PC-3 (cell line): Measurements from ENCODE around the gene CRIP2. TPM values are rescaled to one million over a fixed set of nuclear protein-coding genes. Genes with fewer than 3 reads are reported as not detected.

ENCODE experiments used
- ATAC-seq: fragments of 200-7000 bp; cut with Tn5 transposase; 2 replicates; pipeline ENCODE4 v1.9.1; 2020; ENCODE audit warnings: mild to moderate bottlenecking, moderate library complexity
- BruUV-seq: library from RNA; stranded (reverse); fragments of 400-500 nt; replicated peaks from 2 replicates; lab custom pipeline; 2021; lab: Mats Ljungman, UMichigan
- CTCF ChIA-PET: fragments of 300-600 bp; sonication (Branson Sonifier 250); formaldehyde crosslinking; loops from one replicate; lab custom pipeline; 2022; ENCODE audit warnings: antibody characterized with exemption; lab: Charles Lee
- POLR2A ChIA-PET: fragments of 300-600 bp; sonication (Branson Sonifier 250); formaldehyde crosslinking; loops from one replicate; lab custom pipeline; 2022; ENCODE audit warnings: antibody characterized with exemption; ENCODE audit not compliant: unreplicated experiment; lab: Charles Lee
- DNase-seq: peaks from one replicate; pipeline ENCODE4 v3.0.0-alpha.2; 2015
- H2AFZ ChIP-seq: fragments of 300-600 bp; sonication (generic); 2 replicates; pipeline ENCODE4 v1.6.0; 2016; ENCODE audit warnings: antibody characterized with exemption, low read length
- H3F3A ChIP-seq: fragments of 300-600 bp; sonication (generic); one replicate; pipeline ENCODE4 v1.6.0; 2017; ENCODE audit warnings: antibody characterized with exemption, low read length, control low read depth, mild to moderate bottlenecking; ENCODE audit not compliant: unreplicated experiment
- H3K27ac ChIP-seq: fragments of 300-600 bp; sonication (generic); 2 replicates; pipeline ENCODE4 v1.5.1; 2016; ENCODE audit warnings: mild to moderate bottlenecking, low read length
- H3K27me3 ChIP-seq: fragments of 300-600 bp; sonication (generic); 2 replicates; pipeline ENCODE4 v1.6.1; 2016; ENCODE audit warnings: low read length, mixed read lengths
- H3K36me3 ChIP-seq: fragments of 300-600 bp; sonication (generic); 2 replicates; pipeline ENCODE4 v1.6.1; 2016; ENCODE audit warnings: low read depth, mixed run types, low read length, mixed read lengths
- H3K4me1 ChIP-seq: fragments of 300-600 bp; sonication (generic); 2 replicates; pipeline ENCODE4 v1.5.1; 2016; ENCODE audit warnings: low read length; ENCODE audit not compliant: insufficient read depth
- H3K4me2 ChIP-seq: fragments of 300-600 bp; sonication (generic); 2 replicates; pipeline ENCODE4 v1.6.0; 2016; ENCODE audit warnings: low read length
- H3K4me3 ChIP-seq: fragments of 300-600 bp; sonication (generic); 2 replicates; pipeline ENCODE4 v1.5.1; 2016; ENCODE audit warnings: mild to moderate bottlenecking, low read length, mixed read lengths
- H3K79me2 ChIP-seq: fragments of 300-600 bp; sonication (generic); 2 replicates; pipeline ENCODE4 v1.6.1; 2017; ENCODE audit warnings: low read length, mixed read lengths
- H3K9ac ChIP-seq: fragments of 300-600 bp; sonication (generic); 2 replicates; pipeline ENCODE4 v1.6.0; 2016; ENCODE audit warnings: mild to moderate bottlenecking, low read length
- H3K9me2 ChIP-seq: fragments of 300-600 bp; sonication (generic); replicated peaks from 2 replicates; pipeline ENCODE4 v1.6.1; 2016; ENCODE audit warnings: mixed run types, low read length, mixed read lengths
- H3K9me3 ChIP-seq: fragments of 300-600 bp; sonication (generic); 2 replicates; pipeline ENCODE4 v1.6.1; 2016; ENCODE audit warnings: low read length, mixed read lengths
- H4K20me1 ChIP-seq: fragments of 300-600 bp; sonication (generic); 2 replicates; pipeline ENCODE4 v1.6.1; 2016; ENCODE audit warnings: low read length, mixed read lengths
- EZH2phosphoT487 ChIP-seq: fragments of 300-600 bp; sonication (generic); IDR thresholded peaks from 2 replicates; pipeline ENCODE4 v1.6.1; 2018; ENCODE audit warnings: mild to moderate bottlenecking, antibody characterized with exemption, low read length, borderline replicate concordance
- intact Hi-C: fragments of 100-400 bp; cut with micrococcal nuclease; formaldehyde crosslinking; loops from 2 replicates; pipeline ENCODE4 v1.9.0; 2023
- total RNA-seq: library from RNA; depleted of rRNA; stranded (reverse); fragments of >200 nt; gene quantifications from 2 replicates; pipeline ENCODE4 v1.2.3, GENCODE V29; 2014
- TF ChIP-seq, protein P1 (sequence below): fragments of 300-600 bp; sonication (generic); conservative IDR thresholded peaks from 2 replicates; pipeline ENCODE4 v1.5.1; 2017; ENCODE audit warnings: antibody characterized with exemption, low read depth, mild to moderate bottlenecking, low read length

Gene CRIP2
- total RNA-seq, 1 experiment from 2014 or later = 100 TPM

DNA sequence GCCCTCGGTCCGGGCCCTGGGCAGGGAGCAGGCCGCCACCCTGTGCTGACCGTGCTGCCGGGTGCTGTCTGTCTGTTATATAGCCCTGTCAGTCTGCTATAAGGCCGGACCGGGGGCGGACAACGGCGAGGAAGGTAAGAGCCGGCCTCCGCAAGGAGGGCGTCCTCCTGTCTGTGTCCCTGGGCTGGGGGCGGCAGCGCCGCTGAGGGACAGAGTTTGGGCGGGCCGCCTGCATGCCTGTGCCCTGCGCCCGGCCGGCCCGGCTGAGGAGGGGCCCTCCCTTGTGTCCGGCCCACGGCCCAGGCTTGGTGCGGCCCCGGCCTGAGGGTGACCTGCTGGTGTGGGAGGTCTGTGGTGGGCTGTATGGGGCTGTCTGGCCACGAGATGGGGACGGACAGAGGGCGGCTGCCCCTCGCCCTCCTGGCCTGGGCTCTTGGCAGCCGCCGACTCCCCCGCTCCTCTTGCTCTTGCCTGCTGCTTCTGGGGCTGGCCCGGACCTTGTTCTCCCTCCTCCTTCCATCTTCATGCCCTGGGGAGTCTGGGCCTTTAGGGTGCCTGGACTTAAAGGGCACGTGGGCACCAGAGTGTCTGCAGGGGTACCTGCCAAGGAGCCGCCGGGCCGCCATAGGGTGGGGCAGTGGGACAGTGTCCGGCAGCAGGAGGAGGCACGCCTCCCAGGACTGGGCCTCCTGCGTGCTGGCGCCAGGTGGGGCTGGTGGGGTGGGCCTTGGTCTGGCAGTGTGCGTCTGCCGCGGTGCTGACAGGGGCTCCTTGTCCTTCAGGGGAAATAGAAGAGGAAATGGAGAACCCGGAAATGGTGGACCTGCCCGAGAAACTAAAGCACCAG is 25.1 kb upstream of the CRIP2 start:
- TF ChIP-seq, protein P1, sequence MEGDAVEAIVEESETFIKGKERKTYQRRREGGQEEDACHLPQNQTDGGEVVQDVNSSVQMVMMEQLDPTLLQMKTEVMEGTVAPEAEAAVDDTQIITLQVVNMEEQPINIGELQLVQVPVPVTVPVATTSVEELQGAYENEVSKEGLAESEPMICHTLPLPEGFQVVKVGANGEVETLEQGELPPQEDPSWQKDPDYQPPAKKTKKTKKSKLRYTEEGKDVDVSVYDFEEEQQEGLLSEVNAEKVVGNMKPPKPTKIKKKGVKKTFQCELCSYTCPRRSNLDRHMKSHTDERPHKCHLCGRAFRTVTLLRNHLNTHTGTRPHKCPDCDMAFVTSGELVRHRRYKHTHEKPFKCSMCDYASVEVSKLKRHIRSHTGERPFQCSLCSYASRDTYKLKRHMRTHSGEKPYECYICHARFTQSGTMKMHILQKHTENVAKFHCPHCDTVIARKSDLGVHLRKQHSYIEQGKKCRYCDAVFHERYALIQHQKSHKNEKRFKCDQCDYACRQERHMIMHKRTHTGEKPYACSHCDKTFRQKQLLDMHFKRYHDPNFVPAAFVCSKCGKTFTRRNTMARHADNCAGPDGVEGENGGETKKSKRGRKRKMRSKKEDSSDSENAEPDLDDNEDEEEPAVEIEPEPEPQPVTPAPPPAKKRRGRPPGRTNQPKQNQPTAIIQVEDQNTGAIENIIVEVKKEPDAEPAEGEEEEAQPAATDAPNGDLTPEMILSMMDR = no peak
- no peaks in the 10 kb centered on the region; the same call in 1 of the 2 replicates for H3K36me3 ChIP-seq
- BruUV-seq = no TSS peak
- H3K27me3 ChIP-seq = no peaks in the 10 kb centered on the region
- H3K4me2 ChIP-seq = no peak overlapping the region
- H3K27ac ChIP-seq = no peak overlapping the region
- H2AFZ ChIP-seq = no peak overlapping the region
- CTCF ChIA-PET = no interaction called here
- no peaks in the 10 kb centered on the region for H3K9me2 ChIP-seq
- H3K4me3 ChIP-seq = no peak overlapping the region
- H3K9me3 ChIP-seq = no peaks in the 10 kb centered on the region
- POLR2A ChIA-PET = no interaction called here
- H3F3A ChIP-seq = no peaks in the 10 kb centered on the region
- intact Hi-C loops = loop anchor here (2.0 kb wide), 1 partner anchor 41 kb away; the partner anchor contains the start of gene TEDC1
- H3K9ac ChIP-seq = no peak overlapping the region
- H4K20me1 ChIP-seq = no peaks in the 10 kb centered on the region
- DNase-seq (no peak), ATAC-seq (no peak)
- no peaks in the 10 kb centered on the region for H3K4me1 ChIP-seq
- H3K79me2 ChIP-seq = no peaks in the 10 kb centered on the region

DNA sequence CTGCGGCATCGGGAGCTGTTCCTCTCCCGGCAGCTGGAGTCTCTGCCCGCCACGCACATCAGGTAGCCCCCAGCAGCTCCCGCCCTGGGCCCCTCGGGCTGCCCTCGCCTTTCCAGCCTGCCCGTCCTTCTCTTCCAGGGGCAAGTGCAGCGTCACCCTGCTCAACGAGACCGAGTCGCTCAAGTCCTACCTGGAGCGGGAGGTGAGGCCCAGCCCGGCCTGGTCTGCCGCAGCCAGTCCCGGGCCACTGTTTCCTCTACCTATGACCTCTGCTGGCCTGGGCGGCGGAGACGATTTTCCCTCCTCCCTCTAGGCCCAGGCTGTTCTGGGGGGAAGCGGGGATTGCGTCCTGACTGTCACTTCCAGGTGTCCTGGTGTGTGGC is 24.5 kb upstream of the CRIP2 start:
- DNase-seq (no peak), ATAC-seq (no peak)
- CTCF ChIA-PET = no interaction called here
- H3K79me2 ChIP-seq = no peaks in the 10 kb centered on the region
- no peak overlapping the region for H2AFZ ChIP-seq
- intact Hi-C loops = no loop called here
- no peak overlapping the region for H3K27ac ChIP-seq
- TF ChIP-seq EZH2phosphoT487 = no peak
- TF ChIP-seq, protein P1 = no peak
- no peak overlapping the region for H3K4me2 ChIP-seq
- no peaks in the 10 kb centered on the region; the same call in 1 of the 2 replicates for H3K36me3 ChIP-seq
- H3K4me3 ChIP-seq = no peak overlapping the region
- BruUV-seq = no TSS peak
- no peaks in the 10 kb centered on the region for H3F3A ChIP-seq
- no peaks in the 10 kb centered on the region for H3K9me3 ChIP-seq
- no peaks in the 10 kb centered on the region for H3K9me2 ChIP-seq
- no peaks in the 10 kb centered on the region for H3K4me1 ChIP-seq
- H3K9ac ChIP-seq = no peak overlapping the region
- no peaks in the 10 kb centered on the region for H4K20me1 ChIP-seq
- H3K27me3 ChIP-seq = no peaks in the 10 kb centered on the region
- POLR2A ChIA-PET = no interaction called here

DNA sequence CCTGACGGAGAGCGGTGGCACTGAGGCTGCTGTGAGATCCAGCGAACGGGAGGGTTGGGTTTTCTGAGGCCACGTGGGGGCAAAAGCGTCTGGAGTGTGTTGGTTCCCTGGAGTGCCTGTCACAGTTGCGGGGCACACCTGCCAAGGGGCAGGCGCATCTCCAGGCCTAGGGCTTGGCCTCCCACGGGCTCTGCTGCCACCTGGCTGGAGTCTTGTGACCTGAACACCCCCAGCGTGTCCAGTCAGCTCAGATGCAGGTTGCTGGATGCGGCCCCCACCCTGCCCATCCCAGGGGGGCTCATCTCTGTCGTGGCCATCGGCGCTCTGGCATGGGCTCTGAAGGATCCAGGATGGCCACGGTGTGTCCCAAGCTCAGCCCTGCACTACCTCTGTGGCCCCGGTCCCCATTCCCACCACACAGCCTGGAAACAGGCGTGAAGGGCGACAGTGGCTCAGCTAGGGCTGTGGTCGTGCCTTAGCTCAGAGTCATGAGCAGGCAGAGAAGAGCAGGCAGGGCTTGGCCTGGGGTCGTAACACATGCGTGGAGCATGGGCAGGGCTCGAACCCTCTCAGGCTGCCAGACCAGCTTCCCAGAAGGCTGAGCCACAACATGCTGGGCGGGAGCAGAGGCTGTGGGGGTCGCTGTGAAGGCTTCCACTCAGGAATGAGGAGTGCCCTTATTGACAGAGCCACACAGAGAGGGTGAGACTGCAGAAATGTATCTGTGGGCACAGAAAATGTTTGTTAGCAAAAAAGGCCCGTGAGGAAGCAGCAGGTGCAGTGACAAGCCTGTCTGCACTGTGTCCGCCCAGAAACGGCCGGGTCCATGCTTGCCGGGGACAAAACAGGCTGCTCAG is 23.5 kb upstream of the CRIP2 start:
- CTCF ChIA-PET = no interaction called here
- no peak overlapping the region for H3K4me2 ChIP-seq
- H3K4me3 ChIP-seq = no peak overlapping the region
- no peaks in the 10 kb centered on the region for H3K9me2 ChIP-seq
- H3K9ac ChIP-seq = no peak overlapping the region
- H3K4me1 ChIP-seq = no peaks in the 10 kb centered on the region
- no peak for ATAC-seq
- H3K9me3 ChIP-seq = no peaks in the 10 kb centered on the region
- intact Hi-C loops = no loop called here
- no peaks in the 10 kb centered on the region; the same call in 1 of the 2 replicates for H3K36me3 ChIP-seq
- H3K27ac ChIP-seq = no peak overlapping the region
- no peaks in the 10 kb centered on the region for H3K79me2 ChIP-seq
- TF ChIP-seq EZH2phosphoT487 = no peak
- POLR2A ChIA-PET = no interaction called here
- no peak overlapping the region for H2AFZ ChIP-seq
- H4K20me1 ChIP-seq = no peaks in the 10 kb centered on the region
- no peak for DNase-seq
- H3F3A ChIP-seq = no peaks in the 10 kb centered on the region
- no peaks in the 10 kb centered on the region for H3K27me3 ChIP-seq
- BruUV-seq = no TSS peak
